NCI-H446 treated with DMSO at 0.1 percent for 48 hours (cell line): ENCODE results near the gene MRPS30.
A peak's percentile ranks its signal among the peaks of the same experiment; 100 is the strongest.
"Not testable (repeated sequence)": the region's sequence is repeated elsewhere in the genome, so short reads cannot be mapped to it uniquely, and the experiment has no call there.

Experiments used
- DNase-seq: peaks from one replicate; lab custom pipeline; 2025; lab: John Stamatoyannopoulos, UW

The MRPS30 gene

GRCh38 chr5:44821164-44821563, 12.4 kb downstream of the MRPS30 start:
- DNase-seq, result no peak

DNA sequence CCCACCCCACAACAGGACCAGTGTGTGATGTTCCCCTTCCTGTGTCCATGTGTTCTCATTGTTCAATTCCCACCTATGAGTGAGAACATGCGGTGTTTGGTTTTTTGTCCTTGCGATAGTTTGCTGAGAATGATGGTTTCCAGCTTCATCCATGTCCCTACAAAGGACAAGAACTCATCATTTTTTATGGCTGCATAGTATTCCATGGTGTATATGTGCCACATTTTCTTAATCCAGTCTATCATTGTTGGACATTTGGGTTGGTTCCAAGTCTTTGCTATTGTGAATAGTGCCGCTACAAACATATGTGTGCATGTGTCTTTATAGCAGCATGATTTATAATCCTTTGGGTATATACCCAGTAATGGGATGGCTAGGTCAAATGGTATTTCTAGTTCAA, 15.9 kb downstream of the MRPS30 start:
- not testable (repeated sequence) for DNase-seq

DNA sequence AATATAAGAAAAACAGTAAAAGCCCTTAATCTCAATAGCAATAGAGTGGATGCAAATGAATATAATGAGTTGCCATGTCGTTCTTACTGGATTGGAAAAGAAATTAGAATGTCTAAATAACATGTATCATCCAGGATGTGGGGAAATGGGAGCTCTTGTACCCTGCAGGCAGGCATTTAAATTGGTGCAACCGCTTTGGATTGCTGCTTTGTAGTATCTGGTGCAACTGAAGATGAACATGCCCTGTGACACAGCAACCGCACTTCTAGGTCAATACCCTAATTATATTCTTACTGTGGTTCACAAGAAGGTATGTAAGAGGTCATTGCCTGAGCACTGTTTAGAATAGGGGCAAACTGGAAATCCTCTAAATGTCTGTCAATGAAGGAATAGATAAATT, 18.9 kb downstream of the MRPS30 start:
- no peak for DNase-seq

DNA sequence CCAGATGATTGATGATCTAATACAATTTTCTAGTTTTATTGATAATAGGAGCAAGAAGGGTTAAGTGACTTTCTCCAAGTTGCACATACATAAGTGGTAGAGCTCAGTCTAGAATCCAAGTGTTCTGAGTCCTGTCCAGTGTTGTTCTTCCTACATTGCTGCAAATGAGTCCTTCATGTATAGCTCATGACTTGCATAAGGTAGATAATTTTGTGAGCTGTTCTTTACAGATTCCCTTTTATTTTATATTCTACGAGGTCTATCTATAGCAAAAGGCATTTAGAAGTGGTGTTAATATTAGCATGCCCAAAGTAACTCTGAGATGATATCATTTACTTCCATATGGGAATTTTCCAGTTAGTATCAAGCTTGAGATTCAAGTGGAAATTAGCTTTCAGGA, 20.0 kb downstream of the MRPS30 start:
- DNase-seq, result no peak

GRCh38 chr5:44830951-44831350, 22.2 kb downstream of the MRPS30 start:
- DNase-seq, result no peak

GRCh38 chr5:44833249-44833648, 24.5 kb downstream of the MRPS30 start:
- no peak for DNase-seq

- DNase-seq, result no peak
Measured at GRCh38 chr5:44835693-44836092, 26.9 kb downstream of the MRPS30 start.

GRCh38 chr5:44839018-44839681, 30.4 kb downstream of the MRPS30 start:
- DNase-seq, result no peak

- no peak for DNase-seq
Measured at GRCh38 chr5:44842496-44843282, 33.9 kb downstream of the MRPS30 start.

DNA sequence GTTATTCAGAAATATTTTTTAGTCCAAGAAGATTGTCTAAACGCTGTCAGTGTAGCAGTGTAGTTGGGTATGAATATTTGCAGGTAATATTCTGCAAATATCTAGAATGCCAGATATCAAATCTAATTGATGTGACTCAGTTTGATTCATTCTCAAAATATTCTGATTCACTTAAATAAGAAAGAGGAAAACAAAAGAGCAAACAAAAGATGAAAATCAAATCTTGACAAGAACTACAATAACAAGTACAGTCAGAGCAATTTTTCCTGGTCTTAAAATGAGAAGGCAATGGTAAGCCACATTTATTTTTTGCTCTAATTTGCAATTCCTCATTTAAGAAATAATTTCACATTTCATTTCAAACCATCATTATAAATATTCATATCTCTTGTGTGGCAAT, 36.0 kb downstream of the MRPS30 start:
- DNase-seq, result no peak

DNA sequence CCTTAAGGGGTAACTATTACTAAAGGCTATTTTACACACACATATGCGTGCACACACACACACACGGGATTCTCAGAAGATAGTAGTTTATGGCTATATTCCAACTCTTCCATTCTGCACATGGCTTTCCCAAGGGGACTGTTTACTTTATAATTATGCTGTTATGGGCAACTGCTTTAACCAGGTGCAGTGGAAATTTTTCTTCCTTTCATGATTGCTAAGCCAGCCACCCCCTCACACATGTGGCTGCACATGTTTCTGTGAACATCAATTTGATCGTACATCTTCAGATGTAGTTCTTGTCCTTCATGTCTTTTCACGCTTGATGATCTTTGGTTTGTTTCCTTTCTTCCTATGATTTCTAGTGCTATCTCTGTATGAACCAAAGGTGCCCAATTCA, 37.0 kb downstream of the MRPS30 start:
- DNase-seq, result no peak

DNA sequence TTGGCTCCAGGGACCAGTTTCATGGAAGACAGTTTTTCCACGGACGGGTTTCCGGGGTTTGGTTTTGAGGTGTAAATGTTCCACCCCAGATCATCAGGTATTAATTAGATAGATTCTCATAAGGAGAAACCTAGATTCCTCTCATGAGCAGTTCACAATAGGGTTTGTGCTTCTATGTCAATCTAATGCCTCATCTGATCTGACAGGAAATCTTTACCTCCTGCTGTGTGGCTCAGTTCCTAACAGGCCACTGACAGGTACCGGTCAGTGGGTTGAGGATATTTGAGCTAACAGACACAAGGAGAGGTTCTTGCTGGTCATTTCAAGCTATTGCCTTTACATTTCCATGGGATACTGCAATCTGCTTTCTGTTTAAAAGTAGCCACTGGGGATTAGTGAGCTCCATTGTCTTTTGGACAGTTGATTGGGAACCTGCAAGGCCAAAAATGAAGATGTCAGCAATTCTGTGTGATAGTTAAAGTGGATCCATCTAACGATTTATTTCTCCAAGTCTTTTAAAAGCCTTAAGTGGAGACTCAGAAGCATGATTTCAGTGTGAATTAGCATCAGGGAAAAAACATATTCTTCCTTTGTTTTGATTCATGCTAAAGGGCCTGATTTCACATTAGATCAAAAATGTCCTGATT, 38.6 kb downstream of the MRPS30 start:
- no peak for DNase-seq

DNA sequence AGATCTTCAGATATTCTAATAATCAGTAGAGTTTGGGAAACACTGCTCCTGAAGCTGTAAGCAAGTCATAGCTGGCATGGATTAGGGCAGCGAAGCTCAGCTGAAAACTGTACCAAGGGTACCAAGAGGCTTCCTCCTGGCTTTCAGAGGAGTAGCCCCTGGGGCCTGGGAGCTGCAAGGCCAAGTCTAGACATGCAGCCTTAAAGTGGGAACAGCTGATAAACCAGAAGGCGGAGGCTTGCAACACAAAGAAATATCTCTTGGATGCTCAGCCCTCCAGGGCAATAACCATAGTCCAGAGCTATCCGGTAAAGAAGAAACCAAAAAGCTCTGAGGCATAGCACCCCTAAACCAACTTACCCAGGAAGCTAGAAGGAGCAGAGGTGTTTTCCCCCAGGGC, 51.5 kb downstream of the MRPS30 start:
- no peak for DNase-seq

- DNase-seq, result peak; percentile 57
Measured at GRCh38 chr5:44862808-44863207, 54.1 kb downstream of the MRPS30 start.
